HepG2 (cell line): ENCODE data around the gene POLN. TPM values are rescaled to one million over a fixed set of nuclear protein-coding genes. Genes with fewer than 3 reads are reported as not detected.

Experiments
- ATAC-seq: fragments of 200-7000 bp; cut with Tn5 transposase; 3 replicates; pipeline ENCODE4 v1.9.1; 2020; ENCODE audit warnings: mild to moderate bottlenecking, moderate library complexity
- BruUV-seq: library from RNA; stranded (reverse); fragments of 400-500 nt; replicated peaks from 2 replicates; lab custom pipeline; 2021; lab: Mats Ljungman, UMichigan
- CTCF ChIA-PET: fragments of 300-600 bp; formaldehyde crosslinking; extraction: SDS; loops from one replicate; lab custom pipeline; 2021; ENCODE audit warnings: low total read pairs, inconsistent platforms, low intra/inter-chr PET ratio; lab: Yijun Ruan, JAX
- POLR2A ChIA-PET: fragments of 350-600 bp; sonication (Branson Sonifier 250); formaldehyde crosslinking; loops from one replicate; lab custom pipeline; 2020; ENCODE audit warnings: antibody characterized with exemption, inconsistent platforms; lab: Yijun Ruan, JAX
- DNase-seq: peaks from one replicate; pipeline ENCODE4 v3.0.0-alpha.2; 2015; ENCODE audit warnings: low spot score
- FAIRE-seq: peaks from 3 replicates; lab custom pipeline; 2011; peaks lifted over from hg19 to GRCh38; lab: Jason Lieb, UNC
- H2AFZ ChIP-seq: one replicate; pipeline ENCODE4 v1.6.1; 2011; ENCODE audit warnings: low read length, inconsistent platforms
- H3K27ac ChIP-seq: fragments of 300-600 bp; 3 replicates; pipeline ENCODE4 v1.8.0; 2011; ENCODE audit warnings: mixed run types, mild to moderate bottlenecking, mixed read lengths, low read length, inconsistent platforms; ENCODE audit not compliant: insufficient read depth; ENCODE audit errors: extremely low read length
- H3K27me3 ChIP-seq, 2 experiments: fragments of 200-600 bp in 1 of 2; 2 replicates in 1 of 2; 3 replicates in 1 of 2; pipeline versions ENCODE4 v1.6.0 to v1.8.0; 2011; ENCODE audit warnings: low read length in 2 of 2, mild to moderate bottlenecking in 2 of 2, moderate library complexity in 2 of 2, inconsistent platforms in 1 of 2; ENCODE audit not compliant: insufficient read depth in 2 of 2, control insufficient read depth in 1 of 2
- H3K36me3 ChIP-seq, 2 experiments: fragments of 200-600 bp in 1 of 2; replicated peaks in 1 of 2; 2 replicates in 1 of 2; 3 replicates in 1 of 2; pipeline versions ENCODE4 v1.5.1 to v1.8.0; 2011; ENCODE audit warnings: low read length in 2 of 2, inconsistent platforms in 1 of 2; ENCODE audit not compliant: insufficient read depth in 2 of 2, control insufficient read depth in 1 of 2
- H3K4me1 ChIP-seq: 2 replicates; pipeline ENCODE4 v1.5.1; 2012; ENCODE audit warnings: low read length, inconsistent platforms; ENCODE audit not compliant: insufficient read depth
- H3K4me2 ChIP-seq: 2 replicates; pipeline ENCODE4 v1.6.0; 2011; ENCODE audit warnings: low read depth, low read length, inconsistent platforms
- H3K4me3 ChIP-seq, 3 experiments: fragments of 200-600 bp in 1 of 3; sonication (generic), shearing (Covaris generic) in 1 of 3; replicated peaks in 1 of 3; 2 replicates each; pipeline ENCODE4 v1.5.1; 2011 to 2016; ENCODE audit warnings: low read length in 3 of 3, inconsistent platforms in 2 of 3, low read depth in 2 of 3, mild to moderate bottlenecking in 2 of 3, control low read depth in 1 of 3, mixed read lengths in 1 of 3; ENCODE audit not compliant: insufficient read depth in 1 of 3
- H3K79me2 ChIP-seq: one replicate; pipeline ENCODE4 v1.6.1; 2011; ENCODE audit warnings: low read length, inconsistent platforms; ENCODE audit not compliant: insufficient read depth
- H3K9ac ChIP-seq: 2 replicates; pipeline ENCODE4 v1.6.0; 2011; ENCODE audit warnings: mild to moderate bottlenecking, low read depth, low read length, inconsistent platforms; ENCODE audit not compliant: insufficient read depth
- H3K9me3 ChIP-seq: 2 replicates; pipeline ENCODE4 v1.5.1; 2012; ENCODE audit warnings: mild to moderate bottlenecking, low read length
- H4K20me1 ChIP-seq: 2 replicates; pipeline ENCODE4 v1.6.0; 2011; ENCODE audit warnings: inconsistent platforms, mild to moderate bottlenecking, low read length, moderate library complexity; ENCODE audit not compliant: insufficient read depth
- PAWR ChIP-seq: sonication (generic); formaldehyde crosslinking; IDR thresholded peaks from 2 replicates; pipeline ENCODE4 v1.4.0; 2020; ENCODE audit warnings: missing genetic modification reagents, mild to moderate bottlenecking, borderline replicate concordance
- ZNF382 ChIP-seq: sonication (generic); formaldehyde crosslinking; IDR thresholded peaks from 2 replicates; pipeline ENCODE4 v1.5.0; 2020; ENCODE audit warnings: missing genetic modification reagents, mild to moderate bottlenecking, borderline replicate concordance
- ZNF567 ChIP-seq: sonication (generic); formaldehyde crosslinking; IDR thresholded peaks from 2 replicates; pipeline ENCODE4 v1.8.1; 2023; ENCODE audit warnings: mild to moderate bottlenecking, missing genetic modification reagents, borderline replicate concordance
- ZNF614 ChIP-seq: IDR thresholded peaks from 2 replicates; pipeline ENCODE4 v1.6.1; 2018; ENCODE audit warnings: missing biosample characterization, missing genetic modification reagents, inconsistent platforms, borderline replicate concordance
- ZNF7 ChIP-seq: IDR thresholded peaks from 2 replicates; pipeline ENCODE4 v1.6.1; 2016; ENCODE audit warnings: missing biosample characterization, missing genetic modification reagents
- ZNF850 ChIP-seq: sonication (generic); formaldehyde crosslinking; conservative IDR thresholded peaks from 2 replicates; pipeline ENCODE4 v1.9.0; 2021; ENCODE audit warnings: mild to moderate bottlenecking, missing genetic modification reagents
- WGBS: methylation state at CpG from one replicate; pipeline ENCODE4 v1.1.6; 2017; ENCODE audit warnings: low lambda C conversion rate; 5-methylcytosine and 5-hydroxymethylcytosine counted together
- in situ Hi-C: cut with HindIII; loops from 2 replicates; pipeline ENCODE4 v1.10.0; 2017; ENCODE audit warnings: low pct_unique_long_range_greater_than_20kb; ENCODE audit not compliant: extremely low pct_ligation_motif_present
- intact Hi-C: fragments of 100-400 bp; cut with micrococcal nuclease; formaldehyde crosslinking; loops from one replicate; pipeline ENCODE4 v1.10.0; 2022; ENCODE audit not compliant: unreplicated experiment
- polyA plus RNA-seq, 8 experiments: library from polyadenylated mRNA; depleted of rRNA in 3 of 8; stranded (reverse) in 7 of 8; unstranded in 1 of 8; fragments of >200 nt; fragmentation: Illumina TruSeq in 4 of 8; extraction: Trizol in 4 of 8; gene quantifications; 2 replicates each; pipeline versions ENCODE4 v1.2.1 to v1.2.3, GENCODE V29; 2011 to 2016; ENCODE audit warnings: low read depth in 4 of 8, missing spikeins in 1 of 8, mixed read lengths in 1 of 8; ENCODE audit not compliant: insufficient read depth in 1 of 8
- total RNA-seq, 5 experiments: library from RNA; depleted of rRNA; stranded (reverse); fragments of >200 nt; fragmentation: Illumina TruSeq; extraction: Trizol; gene quantifications; 2 replicates each; pipeline ENCODE4 v1.2.3, GENCODE V29; 2016; ENCODE audit warnings: low read depth in 1 of 5
- TF ChIP-seq, protein P1 (sequence below): sonication (generic); formaldehyde crosslinking; IDR thresholded peaks from 2 replicates; pipeline ENCODE4 v1.5.0; 2020; ENCODE audit warnings: mild to moderate bottlenecking, missing genetic modification reagents, moderate library complexity
- TF ChIP-seq, protein P2 (sequence below): sonication (generic); formaldehyde crosslinking; IDR thresholded peaks from 2 replicates; pipeline ENCODE4 v1.4.0; 2020; ENCODE audit warnings: mild to moderate bottlenecking, missing genetic modification reagents, borderline replicate concordance
- TF ChIP-seq, protein P3 (sequence below): sonication (generic); formaldehyde crosslinking; IDR thresholded peaks from 2 replicates; pipeline ENCODE4 v1.5.0; 2020; ENCODE audit warnings: missing genetic modification reagents

Gene POLN
- total and polyA plus RNA-seq, 2 of the 13 experiments (the other 11 are each of a cell fraction or from before 2014, with no cell fraction given): 0.93 to 1.5 TPM

DNA sequence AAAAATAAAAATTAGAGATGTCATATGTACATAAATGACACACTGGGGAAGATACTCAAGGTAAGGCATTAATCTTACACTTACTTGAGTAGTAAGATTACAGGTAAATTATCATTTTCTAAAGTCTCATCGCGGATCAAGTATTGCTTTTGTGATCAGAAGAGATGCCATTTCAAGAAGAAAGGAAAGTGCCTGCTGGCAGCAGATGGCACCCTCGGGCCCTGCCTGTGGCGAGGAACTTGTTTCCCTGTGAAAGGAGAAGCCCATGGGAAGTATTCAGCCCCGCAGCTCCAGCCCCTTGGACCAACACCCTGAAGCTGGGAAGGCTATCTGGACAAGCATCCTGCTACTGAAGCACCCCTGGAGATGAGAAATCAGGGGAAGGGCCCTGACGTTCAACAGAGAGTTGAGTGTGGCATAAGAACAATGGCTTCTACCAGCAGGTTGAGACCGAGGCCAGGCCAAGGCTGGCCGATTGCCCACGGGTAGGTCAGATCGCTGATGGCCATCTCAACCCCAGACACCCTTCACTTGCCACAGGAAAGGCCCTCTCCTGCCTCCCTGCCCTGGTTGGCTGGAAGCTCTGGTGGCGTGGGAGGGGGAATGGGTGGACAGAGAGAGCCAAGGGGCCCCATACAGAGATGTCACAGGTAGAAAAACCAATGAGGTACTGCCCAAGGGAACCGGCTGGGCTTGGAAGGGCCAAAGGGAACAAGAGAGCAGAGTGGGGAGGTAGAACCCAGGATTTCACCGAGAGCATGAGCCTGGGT, 38.8 kb upstream of the POLN start:
- Histone ChIP-seq H4K20me1 (no peaks in the 10 kb centered on the region), H2AFZ (no peak overlapping the region), H3K9ac (no peak overlapping the region), H3K4me2 (no peak overlapping the region), H3K36me3 (no peaks in the 10 kb centered on the region), H3K79me2 (no peaks in the 10 kb centered on the region), H3K27me3 (peaks cover 0 to 7% of the 10 kb centered on the region in 2 experiments; a peak in 3 of 5 replicates), H3K9me3 (no peaks in the 10 kb centered on the region), H3K4me1 (no peaks in the 10 kb centered on the region), H3K4me3 (no peak overlapping the region), H3K27ac (no peak overlapping the region)
- CTCF ChIA-PET: no interaction called here
- ATAC-seq: no peak
- no peak for FAIRE-seq
- POLR2A ChIA-PET: no interaction called here
- WGBS: 22% methylated on average over 11 of the region's 13 CpGs
- TF ChIP-seq ZNF382 (CRISPR knock-in tag): no peak
- TF ChIP-seq, protein P1, sequence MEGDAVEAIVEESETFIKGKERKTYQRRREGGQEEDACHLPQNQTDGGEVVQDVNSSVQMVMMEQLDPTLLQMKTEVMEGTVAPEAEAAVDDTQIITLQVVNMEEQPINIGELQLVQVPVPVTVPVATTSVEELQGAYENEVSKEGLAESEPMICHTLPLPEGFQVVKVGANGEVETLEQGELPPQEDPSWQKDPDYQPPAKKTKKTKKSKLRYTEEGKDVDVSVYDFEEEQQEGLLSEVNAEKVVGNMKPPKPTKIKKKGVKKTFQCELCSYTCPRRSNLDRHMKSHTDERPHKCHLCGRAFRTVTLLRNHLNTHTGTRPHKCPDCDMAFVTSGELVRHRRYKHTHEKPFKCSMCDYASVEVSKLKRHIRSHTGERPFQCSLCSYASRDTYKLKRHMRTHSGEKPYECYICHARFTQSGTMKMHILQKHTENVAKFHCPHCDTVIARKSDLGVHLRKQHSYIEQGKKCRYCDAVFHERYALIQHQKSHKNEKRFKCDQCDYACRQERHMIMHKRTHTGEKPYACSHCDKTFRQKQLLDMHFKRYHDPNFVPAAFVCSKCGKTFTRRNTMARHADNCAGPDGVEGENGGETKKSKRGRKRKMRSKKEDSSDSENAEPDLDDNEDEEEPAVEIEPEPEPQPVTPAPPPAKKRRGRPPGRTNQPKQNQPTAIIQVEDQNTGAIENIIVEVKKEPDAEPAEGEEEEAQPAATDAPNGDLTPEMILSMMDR: peak; percentile 12; the same call in 1 of the 2 replicates
- intact Hi-C loops (no loop called here), in situ Hi-C loops (no loop called here)
- no peak for DNase-seq
- BruUV-seq: no TSS peak

DNA sequence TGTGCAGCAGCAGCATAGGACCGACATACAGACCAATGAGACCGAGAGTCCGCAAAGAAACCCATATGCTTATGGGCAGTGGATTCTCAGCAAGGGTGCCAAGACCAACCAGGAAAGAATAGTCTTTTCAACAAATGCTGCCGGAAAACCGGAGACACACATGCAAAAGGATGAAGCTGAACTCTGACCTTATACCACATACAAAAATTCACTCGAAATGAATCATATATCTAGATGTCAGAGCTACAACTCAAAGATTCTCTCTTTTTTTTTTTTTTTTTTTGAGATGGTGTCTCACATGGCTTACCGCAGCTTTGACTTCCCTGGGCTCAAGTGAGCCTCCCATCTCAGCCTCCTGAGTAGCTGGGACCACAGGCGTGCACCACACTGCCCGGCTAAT, 36.0 kb upstream of the POLN start:
- no peaks in the 10 kb centered on the region for H4K20me1 ChIP-seq
- intact Hi-C loops: no loop called here
- FAIRE-seq: no peak
- no peaks in the 10 kb centered on the region for H3K4me1 ChIP-seq
- no TSS peak for BruUV-seq
- no peaks in the 10 kb centered on the region for H3K79me2 ChIP-seq
- no peak for DNase-seq
- ChIA-PET CTCF (no interaction called here), POLR2A (no interaction called here)
- H3K4me2 ChIP-seq: no peak overlapping the region
- ATAC-seq: no peak
- peaks cover 2 to 21% of the 10 kb centered on the region in 2 experiments; a peak in 4 of 5 replicates for H3K27me3 ChIP-seq
- H3K4me3 ChIP-seq: no peak overlapping the region
- H2AFZ ChIP-seq: no peak overlapping the region
- H3K36me3 ChIP-seq: no peaks in the 10 kb centered on the region
- in situ Hi-C loops: no loop called here
- H3K9me3 ChIP-seq: no peaks in the 10 kb centered on the region
- H3K9ac ChIP-seq: no peak overlapping the region
- H3K27ac ChIP-seq: no peak overlapping the region
- WGBS: 75% methylated on average over 9 of the region's 9 CpGs
- no peak for TF ChIP-seq PAWR (CRISPR knock-in tag)
- TF ChIP-seq, protein P2, sequence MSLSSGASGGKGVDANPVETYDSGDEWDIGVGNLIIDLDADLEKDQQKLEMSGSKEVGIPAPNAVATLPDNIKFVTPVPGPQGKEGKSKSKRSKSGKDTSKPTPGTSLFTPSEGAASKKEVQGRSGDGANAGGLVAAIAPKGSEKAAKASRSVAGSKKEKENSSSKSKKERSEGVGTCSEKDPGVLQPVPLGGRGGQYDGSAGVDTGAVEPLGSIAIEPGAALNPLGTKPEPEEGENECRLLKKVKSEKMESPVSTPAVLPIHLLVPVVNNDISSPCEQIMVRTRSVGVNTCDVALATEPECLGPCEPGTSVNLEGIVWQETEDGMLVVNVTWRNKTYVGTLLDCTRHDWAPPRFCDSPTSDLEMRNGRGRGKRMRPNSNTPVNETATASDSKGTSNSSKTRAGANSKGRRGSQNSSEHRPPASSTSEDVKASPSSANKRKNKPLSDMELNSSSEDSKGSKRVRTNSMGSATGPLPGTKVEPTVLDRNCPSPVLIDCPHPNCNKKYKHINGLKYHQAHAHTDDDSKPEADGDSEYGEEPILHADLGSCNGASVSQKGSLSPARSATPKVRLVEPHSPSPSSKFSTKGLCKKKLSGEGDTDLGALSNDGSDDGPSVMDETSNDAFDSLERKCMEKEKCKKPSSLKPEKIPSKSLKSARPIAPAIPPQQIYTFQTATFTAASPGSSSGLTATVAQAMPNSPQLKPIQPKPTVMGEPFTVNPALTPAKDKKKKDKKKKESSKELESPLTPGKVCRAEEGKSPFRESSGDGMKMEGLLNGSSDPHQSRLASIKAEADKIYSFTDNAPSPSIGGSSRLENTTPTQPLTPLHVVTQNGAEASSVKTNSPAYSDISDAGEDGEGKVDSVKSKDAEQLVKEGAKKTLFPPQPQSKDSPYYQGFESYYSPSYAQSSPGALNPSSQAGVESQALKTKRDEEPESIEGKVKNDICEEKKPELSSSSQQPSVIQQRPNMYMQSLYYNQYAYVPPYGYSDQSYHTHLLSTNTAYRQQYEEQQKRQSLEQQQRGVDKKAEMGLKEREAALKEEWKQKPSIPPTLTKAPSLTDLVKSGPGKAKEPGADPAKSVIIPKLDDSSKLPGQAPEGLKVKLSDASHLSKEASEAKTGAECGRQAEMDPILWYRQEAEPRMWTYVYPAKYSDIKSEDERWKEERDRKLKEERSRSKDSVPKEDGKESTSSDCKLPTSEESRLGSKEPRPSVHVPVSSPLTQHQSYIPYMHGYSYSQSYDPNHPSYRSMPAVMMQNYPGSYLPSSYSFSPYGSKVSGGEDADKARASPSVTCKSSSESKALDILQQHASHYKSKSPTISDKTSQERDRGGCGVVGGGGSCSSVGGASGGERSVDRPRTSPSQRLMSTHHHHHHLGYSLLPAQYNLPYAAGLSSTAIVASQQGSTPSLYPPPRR: no peak
- no peak for TF ChIP-seq ZNF7 (CRISPR knock-in tag)
- TF ChIP-seq ZNF567 (CRISPR knock-in tag): no peak
- TF ChIP-seq, protein P3, sequence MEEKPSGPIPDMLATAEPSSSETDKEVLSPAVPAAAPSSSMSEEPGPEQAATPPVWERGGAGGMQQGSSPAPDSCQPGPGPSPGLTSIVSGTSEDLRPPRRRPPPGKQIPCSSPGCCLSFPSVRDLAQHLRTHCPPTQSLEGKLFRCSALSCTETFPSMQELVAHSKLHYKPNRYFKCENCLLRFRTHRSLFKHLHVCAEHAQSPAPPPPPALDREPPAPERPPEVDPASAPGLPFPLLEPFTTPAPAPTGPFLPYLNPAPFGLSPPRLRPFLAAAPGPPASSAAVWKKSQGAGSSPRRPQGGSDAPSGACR (CRISPR knock-in tag): no peak
- no peak for TF ChIP-seq ZNF850
- no peak for TF ChIP-seq ZNF614 (CRISPR knock-in tag)
